Stimulated activated CD4-positive, alpha-beta T cell treated with anti-CD3 and anti-CD28 coated beads, Interleukin-12 subunit alpha, Interleukin-12 subunit beta, amount 100 ng/mL, for 48 hours (primary cell): ENCODE measurements around the gene FILIP1.

Experiments used
- DNase-seq, 3 donors: peaks; one replicate each; pipeline ENCODE4 v3.0.0-alpha.2; 2020; ENCODE audit warnings: low read depth in 2 of 3, low spot score in 1 of 3

FILIP1 gene, protein sequence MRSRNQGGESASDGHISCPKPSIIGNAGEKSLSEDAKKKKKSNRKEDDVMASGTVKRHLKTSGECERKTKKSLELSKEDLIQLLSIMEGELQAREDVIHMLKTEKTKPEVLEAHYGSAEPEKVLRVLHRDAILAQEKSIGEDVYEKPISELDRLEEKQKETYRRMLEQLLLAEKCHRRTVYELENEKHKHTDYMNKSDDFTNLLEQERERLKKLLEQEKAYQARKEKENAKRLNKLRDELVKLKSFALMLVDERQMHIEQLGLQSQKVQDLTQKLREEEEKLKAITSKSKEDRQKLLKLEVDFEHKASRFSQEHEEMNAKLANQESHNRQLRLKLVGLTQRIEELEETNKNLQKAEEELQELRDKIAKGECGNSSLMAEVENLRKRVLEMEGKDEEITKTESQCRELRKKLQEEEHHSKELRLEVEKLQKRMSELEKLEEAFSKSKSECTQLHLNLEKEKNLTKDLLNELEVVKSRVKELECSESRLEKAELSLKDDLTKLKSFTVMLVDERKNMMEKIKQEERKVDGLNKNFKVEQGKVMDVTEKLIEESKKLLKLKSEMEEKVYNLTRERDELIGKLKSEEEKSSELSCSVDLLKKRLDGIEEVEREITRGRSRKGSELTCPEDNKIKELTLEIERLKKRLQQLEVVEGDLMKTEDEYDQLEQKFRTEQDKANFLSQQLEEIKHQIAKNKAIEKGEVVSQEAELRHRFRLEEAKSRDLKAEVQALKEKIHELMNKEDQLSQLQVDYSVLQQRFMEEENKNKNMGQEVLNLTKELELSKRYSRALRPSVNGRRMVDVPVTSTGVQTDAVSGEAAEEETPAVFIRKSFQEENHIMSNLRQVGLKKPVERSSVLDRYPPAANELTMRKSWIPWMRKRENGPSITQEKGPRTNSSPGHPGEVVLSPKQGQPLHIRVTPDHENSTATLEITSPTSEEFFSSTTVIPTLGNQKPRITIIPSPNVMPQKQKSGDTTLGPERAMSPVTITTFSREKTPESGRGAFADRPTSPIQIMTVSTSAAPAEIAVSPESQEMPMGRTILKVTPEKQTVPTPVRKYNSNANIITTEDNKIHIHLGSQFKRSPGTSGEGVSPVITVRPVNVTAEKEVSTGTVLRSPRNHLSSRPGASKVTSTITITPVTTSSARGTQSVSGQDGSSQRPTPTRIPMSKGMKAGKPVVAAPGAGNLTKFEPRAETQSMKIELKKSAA (N-terminal part only)

DNA sequence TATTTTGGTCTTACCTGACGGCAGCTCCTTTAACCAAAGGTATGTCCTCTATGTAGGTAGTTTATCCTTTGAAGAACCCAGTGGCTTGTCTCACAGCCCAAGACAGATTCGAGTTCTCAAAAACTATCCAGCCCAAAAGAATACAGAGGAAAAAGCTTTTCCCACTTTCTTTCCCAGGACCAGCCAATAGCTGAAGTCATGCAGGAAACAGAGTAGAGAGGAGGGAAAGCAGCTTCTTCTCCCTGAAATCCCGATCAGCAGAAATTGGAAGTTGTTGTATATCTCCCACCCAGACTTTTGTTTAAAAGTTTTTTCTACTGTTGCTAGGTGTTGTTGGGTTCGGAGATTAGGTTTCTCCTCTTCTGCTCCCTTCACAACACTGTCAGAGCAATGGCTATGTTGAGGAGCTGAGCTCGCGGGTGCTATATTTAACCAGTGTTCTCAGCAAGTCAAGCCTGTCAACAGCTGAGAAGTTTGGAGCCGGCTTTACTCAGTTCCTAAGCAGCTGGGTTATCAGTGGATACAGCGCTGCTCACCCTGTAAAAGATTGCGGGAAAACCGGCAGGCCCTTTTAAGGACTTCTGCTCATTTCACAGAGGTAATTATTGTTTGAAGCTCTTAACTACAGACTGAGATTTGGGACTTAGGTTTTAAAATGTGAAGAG is at the start of gene FILIP1:
Gene FILIP1, minus strand, starts transcription at position 401 of the 665 bp plus-strand sequence. CDS start 78,828 bp downstream, outside the sequence.
- DNase-seq = no peak

DNA sequence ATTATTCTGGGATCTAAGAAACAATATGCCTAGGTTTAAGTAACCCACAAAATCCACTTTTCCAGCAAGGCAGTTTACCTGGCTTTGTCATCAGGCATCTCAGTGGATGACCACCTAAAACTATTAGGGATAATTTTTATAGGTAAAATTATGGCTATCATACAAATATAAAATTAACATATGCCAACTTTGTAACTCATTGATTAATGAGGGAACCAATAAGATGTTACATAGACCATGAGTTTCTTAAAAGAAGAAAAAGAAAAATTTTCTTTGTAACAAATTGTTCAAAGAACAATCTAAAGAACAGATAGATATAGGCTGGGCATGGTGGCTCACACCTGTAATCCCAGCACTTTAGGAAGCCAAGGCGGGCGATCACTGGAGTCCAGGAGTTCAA is 49.7 kb upstream of the FILIP1 start:
- no peak for DNase-seq

DNA sequence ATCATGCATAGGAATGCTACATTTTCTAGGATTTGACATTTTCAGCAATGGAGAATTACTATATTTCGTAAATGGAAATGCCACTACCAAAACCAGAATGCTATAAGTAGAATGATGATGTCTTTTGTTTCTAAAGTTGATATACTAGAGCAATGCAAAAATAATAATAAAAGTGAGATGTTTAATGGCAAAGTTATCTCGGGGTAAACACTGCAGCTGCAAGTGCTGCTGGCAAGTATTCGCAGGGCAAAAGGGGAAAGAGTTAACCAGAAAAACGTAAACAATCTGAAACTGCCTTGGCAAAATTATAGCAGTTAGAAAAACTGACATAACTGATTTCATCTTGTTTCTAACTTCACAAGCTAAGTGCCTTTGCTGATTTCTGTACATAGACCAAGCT is 45.5 kb upstream of the FILIP1 start:
- DNase-seq = no peak

DNA sequence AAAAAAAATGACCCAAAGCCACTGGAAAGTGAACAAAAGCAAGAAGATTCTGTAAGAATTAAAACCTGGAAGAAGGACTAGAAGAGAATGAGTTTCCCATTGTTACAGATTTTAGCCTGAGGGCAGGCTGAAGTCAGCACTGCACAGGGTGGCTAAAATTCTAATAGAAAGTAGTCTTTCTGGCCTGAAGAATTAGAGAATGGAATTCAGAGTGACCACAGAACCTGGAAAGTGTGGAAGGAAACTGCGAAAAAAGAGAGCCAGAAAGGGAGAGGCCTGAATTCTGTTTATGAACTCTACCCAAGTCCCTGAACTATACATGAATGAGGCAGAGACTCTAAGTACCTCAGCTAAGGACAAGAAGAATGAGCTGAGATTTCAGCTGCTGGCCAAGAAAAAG is 38.9 kb upstream of the FILIP1 start:
- no peak for DNase-seq

DNA sequence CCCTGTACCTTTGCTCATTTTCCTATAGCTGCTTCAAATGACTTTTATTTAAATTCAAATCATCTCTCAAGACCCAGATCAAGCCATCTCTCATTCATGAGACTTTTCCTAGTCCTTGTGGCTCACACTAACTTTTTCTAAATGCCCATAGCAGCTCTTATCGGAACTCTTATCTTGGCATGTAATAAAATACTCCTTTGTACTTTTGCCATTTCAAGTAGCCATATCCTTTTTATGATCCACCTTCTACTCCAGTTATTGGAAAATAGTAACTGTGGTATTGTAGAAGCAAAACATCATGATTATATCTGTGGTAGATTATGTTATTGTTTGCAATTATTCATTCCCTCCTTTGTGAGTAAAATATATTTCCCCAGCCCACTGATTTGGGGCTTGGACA is 37.6 kb upstream of the FILIP1 start:
- DNase-seq = no peak

DNA sequence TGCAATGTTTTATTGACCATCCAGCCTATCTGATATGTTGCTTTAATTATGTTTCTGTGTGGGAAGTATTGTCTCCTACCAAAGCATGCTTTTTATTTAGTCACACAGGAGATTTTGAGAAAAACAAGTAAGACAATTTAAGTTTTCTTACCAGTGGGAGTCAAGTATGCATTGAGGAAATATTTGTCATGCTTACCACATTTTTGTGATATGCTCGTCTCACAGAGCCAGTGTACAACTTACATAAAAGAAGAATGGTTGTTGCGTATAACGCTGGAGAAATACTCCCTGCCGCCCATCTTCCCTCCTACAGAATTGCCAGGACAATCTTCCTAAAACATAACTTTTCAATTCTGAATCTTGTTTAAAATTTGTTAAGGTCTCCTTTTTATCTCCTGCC is 37.1 kb upstream of the FILIP1 start:
- no peak for DNase-seq

DNA sequence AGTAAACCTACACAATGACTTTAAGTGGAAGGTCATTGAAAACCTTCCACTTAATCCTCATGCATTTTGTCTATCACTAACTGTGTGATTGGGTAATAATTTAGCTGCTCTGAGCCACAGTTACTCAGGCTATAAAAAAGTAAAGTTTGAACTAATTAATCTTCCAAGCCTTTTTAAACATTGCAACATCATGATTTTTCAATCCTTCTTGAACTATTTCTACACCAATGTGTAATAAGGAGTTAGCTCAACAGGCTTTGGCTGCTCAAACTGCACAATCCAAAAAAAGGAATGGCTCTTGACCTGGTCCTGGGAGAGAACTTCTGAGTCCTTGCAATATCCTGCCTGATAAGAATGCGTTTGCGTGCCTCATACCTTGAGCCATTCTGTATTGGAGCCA is 34.8 kb upstream of the FILIP1 start:
- DNase-seq = no peak

DNA sequence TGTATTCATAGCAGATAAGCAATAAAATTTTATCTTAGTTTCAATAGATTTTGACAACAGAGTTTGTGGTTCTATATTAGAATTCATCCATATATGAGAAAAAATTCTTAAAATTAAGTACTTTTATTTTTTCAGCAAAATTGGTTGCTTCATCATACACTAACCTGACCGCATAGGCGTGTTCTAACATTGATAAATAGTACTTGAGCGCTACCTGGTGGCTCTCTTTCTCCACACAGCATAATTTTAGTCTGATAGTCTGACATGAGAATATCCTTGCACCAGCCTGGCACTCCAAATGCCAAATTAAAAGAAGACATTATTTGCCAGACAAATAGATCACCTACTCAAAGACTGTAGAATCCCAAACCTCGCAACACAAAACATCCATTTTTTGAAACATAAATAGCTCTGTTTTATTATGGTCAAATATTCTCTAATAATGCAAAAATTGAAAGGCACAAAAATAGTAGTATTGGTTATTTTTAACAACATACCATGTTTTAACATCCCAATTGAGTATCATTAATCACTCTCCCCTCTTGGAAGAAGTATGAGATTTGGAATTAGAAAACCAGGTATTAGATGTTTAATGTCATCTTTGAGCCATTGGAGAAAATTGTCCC is 33.0 kb upstream of the FILIP1 start:
- DNase-seq = peak; percentile 3 to 52 (median 40)

DNA sequence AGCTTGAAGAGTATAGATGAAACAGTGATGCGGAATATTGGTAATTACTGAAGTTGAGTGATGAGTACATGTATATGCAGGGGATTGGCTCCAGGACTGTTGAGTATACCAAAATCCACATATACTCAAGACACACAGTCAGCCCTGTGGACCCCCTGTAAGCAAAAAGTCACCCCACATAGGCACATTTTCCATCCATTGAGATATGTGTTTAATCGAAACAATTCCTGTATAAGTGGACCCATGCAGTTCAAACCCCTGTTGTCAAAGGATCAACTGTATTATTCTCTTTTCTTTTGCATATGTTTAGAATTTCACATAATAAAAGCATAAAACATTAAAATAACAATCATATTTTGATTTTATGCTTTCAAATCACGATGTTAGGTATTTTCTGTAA is 32.1 kb upstream of the FILIP1 start:
- DNase-seq = no peak

DNA sequence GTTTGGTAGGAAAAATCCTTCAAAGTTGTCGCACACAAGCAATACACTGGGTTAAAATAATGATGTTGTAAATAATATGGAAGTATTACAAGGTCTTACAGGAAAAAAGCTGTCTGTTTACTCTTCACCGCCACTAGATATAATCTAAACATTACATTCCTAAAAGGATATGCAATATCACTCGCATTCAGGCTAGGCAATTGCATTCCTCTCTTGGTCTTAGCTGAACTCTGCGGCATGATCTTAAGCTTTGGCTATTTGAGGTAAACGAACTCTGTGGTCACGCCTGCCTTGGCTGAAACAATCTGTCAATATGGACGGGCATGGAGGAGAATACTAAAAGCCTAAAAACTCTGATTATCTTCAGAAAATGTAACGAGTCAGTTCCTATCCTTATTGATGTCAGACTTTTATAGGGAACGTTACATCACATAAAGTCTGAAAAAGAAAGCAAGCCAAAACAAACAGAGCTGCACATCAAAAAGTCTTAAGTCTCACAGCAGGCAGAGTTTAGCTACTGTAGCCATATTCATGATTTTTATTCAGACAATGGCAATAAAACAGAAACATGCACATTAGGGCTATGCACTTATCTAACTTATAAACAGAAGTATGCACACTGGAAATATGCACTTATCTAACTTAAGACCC is 30.8 kb upstream of the FILIP1 start:
- DNase-seq = no peak

DNA sequence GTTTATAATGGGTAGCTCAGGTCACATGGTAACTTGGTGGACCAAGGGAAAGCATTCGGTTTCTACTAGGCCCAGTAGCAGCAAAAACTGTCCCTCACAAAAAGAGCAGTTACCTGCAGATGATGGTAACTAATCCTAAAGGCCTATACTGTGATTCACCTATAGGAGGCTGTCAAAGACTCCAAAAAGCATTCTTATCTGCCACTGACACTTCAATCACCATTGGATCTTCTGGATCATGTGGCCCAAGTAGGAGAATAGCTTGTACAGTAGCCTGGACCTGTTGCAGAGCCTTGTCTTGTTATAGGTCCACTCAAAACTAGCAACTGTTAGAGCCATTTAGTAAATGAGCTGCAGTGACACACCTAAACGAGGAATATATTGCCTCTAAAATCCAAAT is 23.2 kb upstream of the FILIP1 start:
- DNase-seq = no peak

DNA sequence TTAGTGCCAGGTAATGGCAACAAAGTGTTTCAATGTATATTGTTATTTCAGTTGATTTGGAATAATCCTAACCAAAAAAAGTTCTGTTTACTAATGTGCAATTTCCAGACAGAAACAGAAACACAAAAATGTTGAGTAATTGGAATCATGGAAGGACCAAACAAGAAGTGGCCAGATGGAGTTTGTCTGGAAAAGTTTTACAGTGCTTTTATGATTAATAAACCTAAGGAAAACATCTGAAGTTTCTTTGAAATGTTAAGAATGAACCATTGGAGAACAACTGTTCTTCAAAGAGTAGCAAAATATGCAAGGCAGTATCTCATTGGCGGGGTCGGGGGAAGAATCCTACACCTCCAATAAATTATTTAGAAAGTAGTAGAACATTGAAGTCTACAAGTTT is 19.0 kb upstream of the FILIP1 start:
- no peak for DNase-seq

DNA sequence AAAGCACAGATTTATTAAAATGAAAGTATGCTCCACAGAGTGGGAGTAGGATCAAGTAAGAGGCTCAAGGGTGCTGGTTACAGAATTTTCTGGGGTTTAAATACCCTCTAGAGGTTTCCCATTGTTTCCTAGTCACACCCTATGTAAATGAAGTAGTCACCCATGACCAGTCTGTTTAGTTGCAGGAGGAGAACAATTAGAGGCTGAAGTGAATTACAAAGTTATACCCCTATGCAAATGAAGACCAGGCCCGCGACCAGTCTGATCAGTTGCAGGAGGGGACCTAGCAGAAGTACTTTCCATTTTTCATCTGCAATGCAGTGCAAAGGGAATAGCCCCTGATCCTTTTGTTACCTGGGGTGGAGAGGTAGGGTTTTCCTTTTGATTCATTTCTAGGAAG is 11.8 kb upstream of the FILIP1 start:
- no peak for DNase-seq

DNA sequence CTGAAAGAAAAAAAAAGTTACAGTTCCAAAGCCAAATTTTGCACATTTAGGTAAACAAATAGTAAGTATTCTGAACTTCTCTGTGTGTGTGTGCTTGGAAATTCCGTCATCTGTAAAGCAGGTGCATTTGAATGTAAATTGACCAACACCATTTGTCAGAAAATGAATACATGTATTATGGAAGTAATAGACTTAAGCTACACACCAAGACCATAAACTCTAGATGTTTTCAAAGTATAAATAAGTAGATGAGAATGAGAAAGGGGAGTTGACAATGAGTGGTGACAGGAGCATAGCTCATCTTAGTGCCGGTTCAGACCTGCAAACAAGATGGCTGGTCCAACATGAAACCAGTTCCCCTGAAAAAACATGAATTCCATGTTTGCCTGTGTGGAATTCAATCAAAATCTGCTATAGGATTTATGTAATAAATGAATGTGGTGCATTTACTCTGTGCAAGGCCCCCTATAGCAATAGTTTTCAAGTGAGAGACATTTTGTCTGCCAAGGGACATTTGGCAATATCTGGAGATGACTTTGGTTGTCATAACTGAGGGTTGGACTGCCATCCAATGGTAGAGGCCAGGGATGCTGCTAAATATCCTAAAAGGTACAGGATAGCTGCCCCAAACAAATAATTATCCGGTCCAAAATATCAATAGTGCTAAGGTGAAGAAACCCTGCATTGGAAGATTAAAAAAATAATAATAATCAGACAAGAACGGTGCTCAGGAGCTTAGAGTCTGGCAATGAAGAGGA is 11.0 kb upstream of the FILIP1 start:
- DNase-seq = no peak

DNA sequence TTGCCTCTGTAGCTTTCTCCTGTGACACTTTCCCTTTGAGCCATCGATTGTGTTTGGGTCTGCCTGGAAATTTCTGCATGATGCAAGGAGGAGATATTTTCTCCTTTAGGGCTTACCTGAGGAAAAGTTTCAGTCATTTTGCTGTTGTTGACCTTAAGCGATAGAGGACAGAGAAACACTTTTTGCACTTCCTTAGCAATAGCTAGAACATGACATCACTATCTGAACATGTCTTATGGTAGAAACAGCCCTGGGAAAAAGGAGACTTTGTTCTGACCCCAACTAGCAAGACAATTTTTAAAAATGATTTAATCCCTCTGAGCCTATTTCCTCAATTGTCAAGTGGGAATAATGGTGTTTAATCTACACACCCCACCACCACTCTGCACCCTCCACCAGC is 9.7 kb upstream of the FILIP1 start:
- DNase-seq = no peak

DNA sequence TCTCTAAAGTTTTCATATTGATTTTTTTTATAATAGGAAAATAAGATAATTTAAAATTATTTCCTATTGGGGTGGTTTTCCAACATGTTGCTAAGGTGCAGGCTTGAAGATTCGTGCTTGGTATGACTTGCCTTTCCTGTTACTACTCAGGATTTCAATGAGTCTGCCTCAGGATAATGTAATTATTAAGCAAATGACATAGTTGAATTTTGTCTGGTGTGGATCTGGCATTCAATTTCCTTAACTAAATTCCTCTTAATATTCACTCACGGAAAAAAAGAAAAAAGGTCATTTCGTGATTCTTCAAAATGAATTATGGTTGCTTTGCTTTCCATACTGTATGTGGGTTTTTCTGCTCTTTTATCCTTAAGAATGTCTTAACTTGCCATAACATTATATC is 9.3 kb upstream of the FILIP1 start:
- DNase-seq = no peak

DNA sequence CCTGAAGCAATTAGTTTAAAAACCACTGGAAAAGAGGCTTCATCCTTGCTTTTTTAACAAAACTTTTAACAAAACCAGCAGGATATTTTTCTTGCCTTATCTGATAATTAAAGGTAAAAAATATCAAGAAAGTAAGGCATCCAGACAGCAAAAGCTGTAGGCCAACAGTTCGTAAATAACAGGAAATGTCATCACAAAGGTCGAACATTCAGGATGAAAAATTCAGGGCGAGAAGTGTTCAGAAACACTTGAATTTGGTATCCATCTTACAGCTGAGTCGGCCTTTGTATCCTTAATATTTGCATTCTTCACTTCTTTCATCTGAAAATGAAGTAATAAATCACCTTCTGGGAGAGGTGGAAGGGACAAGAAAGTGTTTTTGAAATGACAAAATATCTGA is 8.2 kb upstream of the FILIP1 start:
- DNase-seq = no peak

DNA sequence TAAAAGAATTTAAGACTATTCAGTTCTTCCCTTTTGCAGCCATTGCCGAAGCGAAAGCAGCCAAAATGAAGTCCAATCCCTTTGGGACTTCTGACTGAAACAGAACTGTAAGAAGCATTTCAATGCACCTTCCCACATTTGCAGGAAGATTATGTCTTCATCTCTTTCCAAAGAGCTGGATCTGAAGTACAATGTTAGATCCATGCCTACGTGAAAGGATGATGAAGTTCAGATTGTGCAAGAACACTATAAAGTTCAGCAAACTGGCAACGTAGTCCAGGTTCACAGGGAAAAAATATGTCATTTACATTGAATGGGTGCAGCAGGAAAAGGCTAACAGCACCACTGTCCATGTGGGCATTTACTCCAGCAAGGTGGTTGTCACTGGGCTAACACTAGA is 6.0 kb upstream of the FILIP1 start:
- no peak for DNase-seq

DNA sequence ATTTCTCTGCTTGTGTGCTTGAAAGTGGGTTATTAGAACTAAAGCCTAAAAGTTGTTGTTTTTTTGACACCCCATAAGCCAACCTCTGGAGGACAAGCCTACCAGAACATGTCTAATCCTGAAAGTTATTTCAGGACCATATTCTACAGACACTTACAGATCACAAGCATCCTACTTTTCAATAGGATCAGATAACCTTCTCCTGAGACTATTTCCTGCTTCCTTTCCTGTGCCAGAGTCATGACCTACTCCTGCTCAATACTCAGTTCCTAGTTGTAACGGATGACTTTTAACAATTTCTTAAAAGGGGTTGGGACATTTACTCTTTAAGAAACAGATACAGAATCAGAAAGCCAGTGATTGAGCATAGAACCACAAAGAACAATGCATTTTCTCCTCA is 5.3 kb upstream of the FILIP1 start:
- DNase-seq = no peak
